HG02981 (cell line): ENCODE data around the gene ZBTB20.

Experiments used
- ATAC-seq: cut with Tn5 transposase; IDR thresholded peaks from one replicate; pipeline ENCODE4 v1.9.1; 2021; ENCODE audit warnings: mild to moderate bottlenecking, moderate library complexity; ENCODE audit not compliant: unreplicated experiment

The ZBTB20 gene

DNA sequence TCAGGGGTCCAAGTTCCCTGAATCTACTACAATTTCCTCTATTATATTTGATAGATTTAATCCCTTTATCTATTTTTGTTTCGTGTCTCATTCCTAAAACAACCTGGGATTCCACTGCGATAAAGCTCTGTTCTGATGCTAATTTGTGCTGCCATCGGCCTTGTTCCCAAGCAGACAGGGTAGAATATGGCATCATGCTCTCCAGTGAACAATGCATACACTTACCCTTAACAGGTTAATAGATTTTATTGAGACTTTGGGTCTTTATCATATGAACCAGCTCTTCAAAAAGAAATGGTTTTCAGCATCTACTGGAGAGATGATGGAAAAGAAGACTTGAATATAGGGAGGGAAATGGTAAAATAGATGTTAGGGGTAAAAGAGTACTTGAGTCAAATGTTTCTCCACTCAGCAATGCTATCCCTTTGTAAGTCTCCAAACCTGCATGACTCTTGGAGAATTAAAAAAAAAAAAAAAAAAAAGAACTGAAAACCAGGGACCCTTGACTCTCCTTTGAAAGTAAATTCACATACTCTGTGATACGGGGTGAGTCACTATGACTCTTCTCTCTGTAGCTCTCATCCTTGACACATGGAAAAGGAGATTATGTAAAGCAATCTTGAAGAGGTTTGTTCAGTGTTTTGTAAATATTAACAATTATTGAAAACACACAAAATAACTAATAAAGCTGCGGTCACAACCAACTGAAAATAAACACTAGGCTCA, 268.8 kb downstream of the ZBTB20 start:
- ATAC-seq: no peak

DNA sequence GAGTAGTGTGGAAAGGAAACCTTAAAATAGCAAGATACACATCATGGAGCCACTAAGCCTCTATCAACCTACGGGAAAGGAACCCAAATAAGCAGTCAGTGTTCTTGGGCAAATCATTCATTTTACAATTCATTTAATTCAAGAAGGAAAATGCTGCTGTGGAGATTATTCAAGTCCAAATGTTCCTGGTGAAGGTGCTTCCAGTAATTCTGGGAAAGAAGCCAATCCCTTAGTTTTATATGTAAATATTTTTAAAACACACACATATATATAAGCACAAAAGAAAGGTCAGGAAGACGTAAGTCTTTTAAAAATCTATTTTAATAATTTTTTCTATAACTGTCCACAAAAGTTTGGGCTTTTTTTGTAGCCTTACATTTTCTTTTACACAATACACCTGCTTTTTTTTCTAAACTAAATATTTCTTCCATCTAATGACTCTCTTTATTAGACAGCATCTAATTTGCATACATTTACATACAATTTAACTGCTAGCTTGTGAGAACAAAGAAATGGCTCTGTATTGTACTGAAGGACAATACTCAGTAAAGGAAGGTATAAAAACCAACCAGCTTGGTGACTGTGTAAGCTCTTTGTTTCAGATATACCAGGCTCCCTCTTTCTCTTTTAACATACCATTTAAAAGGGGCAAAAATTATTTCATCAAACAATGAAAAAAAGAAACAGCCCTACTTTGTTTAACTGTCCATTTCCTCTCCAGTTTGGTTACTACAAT, 269.5 kb downstream of the ZBTB20 start:
- no peak for ATAC-seq

DNA sequence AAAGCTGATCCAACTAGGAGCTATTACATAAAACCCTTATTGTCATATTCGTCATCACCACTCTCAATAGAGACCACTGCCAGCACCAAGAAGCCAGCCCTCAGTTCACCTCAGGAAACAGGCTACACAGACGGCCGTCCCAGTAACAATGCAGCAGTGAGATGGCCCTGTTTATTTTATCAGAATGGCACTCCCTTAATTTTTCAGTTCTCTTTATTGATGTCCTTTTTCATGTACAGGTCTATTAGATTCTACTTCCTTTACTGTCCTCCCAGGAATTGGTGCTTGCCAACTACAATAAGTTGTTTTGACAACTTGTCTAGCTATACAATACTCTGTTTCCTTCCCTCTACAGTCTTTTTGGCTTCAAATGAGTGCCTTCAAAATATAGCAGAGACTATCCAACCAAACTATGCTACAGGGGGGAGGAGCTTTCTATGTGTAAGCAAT, 272.5 kb downstream of the ZBTB20 start:
- no peak for ATAC-seq

- no peak for ATAC-seq
Observed at GRCh38 chr3:114873591-114873990, 273.5 kb downstream of the ZBTB20 start.

DNA sequence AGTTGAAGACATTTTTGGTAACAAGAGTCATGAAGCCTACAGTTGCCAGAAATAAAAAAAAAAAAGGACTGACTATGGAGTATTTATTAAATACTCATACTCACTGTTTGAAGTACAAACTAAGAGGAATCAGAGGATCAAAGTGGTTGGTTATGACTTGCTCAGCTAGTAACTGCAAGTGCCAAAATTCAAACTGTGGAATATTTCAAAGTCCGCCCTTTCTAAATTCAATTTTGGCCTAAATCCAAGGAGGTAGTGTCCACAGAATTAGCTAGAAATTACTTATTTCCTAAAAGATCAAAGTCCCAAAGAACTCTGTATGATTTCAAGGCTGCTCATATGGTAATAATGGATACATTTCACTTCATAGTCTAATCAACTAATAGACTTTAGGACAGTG, 274.5 kb downstream of the ZBTB20 start:
- ATAC-seq: no peak

GRCh38 chr3:114872050-114872449, 275.0 kb downstream of the ZBTB20 start:
- no peak for ATAC-seq

- ATAC-seq: no peak
Observed at GRCh38 chr3:114867835-114868503, 279.1 kb downstream of the ZBTB20 start.

DNA sequence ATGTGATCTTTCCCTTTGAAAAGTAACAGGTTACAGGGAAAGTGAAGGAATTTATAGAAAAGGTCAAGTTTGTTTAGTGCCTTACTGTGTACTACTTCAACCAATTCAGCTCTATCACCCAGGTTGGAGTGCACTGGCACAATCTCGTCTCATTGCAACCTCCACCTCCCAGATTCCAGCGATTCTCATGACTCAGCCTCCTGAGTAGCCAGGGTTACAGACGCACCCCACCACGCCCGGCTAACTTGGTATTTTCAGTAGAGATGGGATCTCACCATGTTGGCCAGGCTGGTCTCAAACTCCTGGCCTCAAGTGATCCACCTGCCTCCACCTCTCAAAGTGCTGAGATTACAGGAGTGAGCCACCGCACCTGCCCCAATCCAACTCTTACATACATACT, 279.7 kb downstream of the ZBTB20 start:
- no peak for ATAC-seq

DNA sequence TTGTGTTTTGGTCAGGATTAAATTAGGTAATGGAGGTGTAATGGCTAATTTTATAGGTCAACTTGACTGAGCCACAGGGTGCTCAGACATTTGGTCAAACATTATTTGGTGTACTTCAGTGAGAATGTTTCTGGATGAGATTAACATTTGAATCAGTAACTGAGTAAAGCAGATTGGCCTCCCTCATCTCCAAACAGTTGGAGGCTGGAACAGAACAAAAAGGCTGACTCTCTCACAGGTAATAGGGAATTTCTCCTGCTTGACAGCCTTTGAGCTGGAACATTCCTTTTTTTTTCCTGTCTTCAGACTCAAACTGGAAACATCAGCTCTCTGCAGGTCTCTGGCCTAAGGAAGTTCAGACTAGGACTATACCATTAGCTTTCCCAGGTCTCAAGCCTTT, 280.7 kb downstream of the ZBTB20 start:
- no peak for ATAC-seq

DNA sequence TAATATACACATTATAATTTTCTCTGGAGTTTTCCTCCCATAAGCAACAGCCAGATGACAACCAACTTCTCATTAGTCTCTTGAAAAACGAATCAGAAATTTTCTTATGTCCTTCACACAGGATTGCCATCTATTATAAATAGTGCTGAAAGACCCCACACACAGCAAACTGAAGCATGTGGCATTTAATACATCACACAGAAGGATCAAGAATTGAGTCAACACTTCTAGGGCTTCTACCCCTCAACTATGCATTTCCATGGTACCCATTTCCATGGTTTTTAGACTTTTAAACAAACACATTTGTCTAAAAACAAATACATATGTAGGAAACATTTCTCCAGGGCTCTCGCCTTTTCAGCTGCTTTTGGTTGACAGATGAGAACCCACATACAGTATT, 282.1 kb downstream of the ZBTB20 start:
- ATAC-seq: no peak

GRCh38 chr3:114863848-114864247, 283.2 kb downstream of the ZBTB20 start:
- ATAC-seq: no peak

DNA sequence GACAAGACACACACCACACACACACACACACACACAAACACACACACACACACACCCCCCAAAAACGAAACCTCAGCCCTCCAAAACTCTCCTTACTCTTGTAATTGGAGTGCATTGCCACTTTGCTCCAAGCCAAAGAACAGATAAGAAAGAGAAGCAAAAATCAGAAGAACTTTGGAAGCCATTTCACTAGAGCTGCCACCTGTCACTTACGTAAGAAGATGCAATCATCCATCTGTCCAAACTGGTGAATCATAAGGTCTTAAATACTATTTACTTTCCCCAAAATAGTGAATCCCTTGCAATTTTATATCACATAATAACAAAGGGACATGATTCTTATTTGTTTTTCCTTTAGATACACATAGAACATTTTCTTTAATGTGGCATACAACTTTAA, 285.4 kb downstream of the ZBTB20 start:
- ATAC-seq: no peak

GRCh38 chr3:114860531-114860930, 286.6 kb downstream of the ZBTB20 start:
- no peak for ATAC-seq

DNA sequence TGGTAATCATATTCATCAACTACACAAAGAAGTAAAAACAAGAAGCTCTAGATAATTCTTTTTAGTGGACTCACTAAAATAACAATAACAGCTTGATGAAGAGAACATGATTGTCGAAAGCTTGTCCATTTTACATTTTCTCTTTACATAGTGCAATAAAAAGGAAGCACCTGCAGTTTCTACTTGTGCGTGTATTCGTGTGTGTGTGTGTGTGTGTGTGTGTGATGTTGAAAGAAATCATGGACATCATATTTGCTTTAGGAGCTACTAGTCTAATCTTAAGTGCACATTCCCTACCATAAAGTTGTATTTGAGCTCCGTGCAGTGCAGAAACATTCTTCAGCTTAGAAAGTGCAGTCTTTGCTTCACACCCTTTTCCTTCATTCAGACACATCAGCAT, 288.8 kb downstream of the ZBTB20 start:
- ATAC-seq: no peak

DNA sequence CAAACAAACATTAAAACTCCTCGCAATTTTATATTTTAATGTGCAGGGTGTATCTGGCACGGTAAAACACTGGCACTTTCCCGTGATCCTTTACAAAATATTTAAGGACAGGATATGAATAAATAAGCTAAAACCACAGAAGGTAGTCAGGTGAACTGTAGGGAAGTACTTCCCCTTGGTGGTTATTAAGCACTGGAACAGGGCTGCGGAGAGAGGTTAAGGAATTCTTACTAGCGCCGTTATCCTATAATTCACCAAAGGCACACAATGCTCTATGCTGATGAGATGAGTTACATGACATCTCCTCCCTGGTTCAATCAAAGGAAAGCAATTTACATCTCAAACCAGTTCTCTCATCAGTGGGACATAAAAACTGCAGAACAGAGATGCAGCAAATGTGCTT, 289.8 kb downstream of the ZBTB20 start:
- no peak for ATAC-seq

- ATAC-seq: no peak
Observed at GRCh38 chr3:114856835-114857234, 290.3 kb downstream of the ZBTB20 start.

GRCh38 chr3:114855839-114856238, 291.2 kb downstream of the ZBTB20 start:
- no peak for ATAC-seq

DNA sequence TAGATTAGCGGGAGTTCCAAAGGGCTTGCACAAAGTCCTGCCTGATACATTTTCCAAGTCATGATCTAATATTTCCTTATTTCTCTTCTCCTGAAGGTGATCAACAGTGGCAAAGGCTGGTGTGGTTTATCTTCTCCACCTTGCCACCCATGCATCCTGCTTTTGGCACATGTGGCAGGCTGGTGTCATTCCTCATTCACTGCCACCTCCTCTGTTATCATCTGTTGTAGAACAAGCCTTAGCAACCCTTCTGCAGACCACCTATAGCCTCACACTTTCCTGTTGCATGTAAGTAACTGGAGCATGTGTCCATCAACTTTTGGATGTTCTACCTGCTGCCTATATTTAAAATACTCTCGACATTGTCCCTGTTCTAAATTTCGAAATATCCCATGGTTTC, 294.1 kb downstream of the ZBTB20 start:
- no peak for ATAC-seq

DNA sequence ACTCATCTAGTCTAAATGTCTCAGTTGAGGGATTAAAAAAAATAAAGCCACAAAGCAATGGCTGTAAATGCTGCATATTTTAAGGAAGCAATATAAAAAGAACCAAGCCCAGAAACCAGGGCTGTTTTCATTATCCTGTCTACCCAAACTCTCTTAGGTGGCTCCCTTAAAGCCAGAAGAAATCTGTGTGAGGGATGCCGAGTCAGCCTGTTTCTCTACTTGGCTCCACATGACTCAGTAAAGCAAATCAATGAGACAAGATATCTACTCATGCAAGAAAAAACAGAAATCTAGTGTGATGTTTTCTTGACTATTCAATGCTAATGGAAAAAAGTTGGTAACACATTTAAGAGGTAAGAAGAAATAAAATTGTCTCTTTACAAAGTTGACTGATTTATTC, 296.2 kb downstream of the ZBTB20 start:
- ATAC-seq: no peak

- ATAC-seq: no peak
Observed at GRCh38 chr3:114848643-114849350, 298.3 kb downstream of the ZBTB20 start.

DNA sequence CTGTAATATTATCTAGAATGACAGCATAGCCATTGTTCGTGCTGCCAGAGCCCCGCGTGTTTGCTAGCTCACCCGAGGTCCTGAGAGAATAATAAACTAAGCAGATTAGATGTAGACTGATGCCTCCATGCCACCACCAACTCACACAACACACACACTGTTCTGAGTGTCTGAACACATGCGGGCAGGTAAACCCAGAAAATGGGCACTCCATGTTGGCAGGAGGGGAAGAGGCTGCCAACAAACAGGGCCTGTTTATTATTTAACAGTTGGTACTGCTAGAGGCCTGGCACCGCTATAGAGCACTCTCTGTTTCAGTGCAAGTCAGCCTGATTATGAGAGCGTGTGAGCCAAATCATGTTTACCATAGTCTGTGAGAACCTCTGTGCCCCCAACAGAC, 299.0 kb downstream of the ZBTB20 start:
- no peak for ATAC-seq
